Hepatocyte (in vitro differentiated cells): Measurements from ENCODE around the gene METTL25B. TPM values are rescaled to one million over a fixed set of nuclear protein-coding genes. Genes with fewer than 3 reads are reported as not detected.

ENCODE experiments used
- DNase-seq: peaks from one replicate; pipeline ENCODE4 v3.0.0-alpha.2; 2016; ENCODE audit warnings: low spot score
- H2AFZ ChIP-seq: fragments of 200-600 bp; sonication (generic); 2 replicates; pipeline ENCODE4 v1.6.0; 2016; ENCODE audit warnings: antibody characterized with exemption, mild to moderate bottlenecking
- H3K27ac ChIP-seq: fragments of 200-600 bp; sonication (generic); 2 replicates; pipeline ENCODE4 v1.5.1; 2016; ENCODE audit warnings: mild to moderate bottlenecking
- H3K27me3 ChIP-seq: fragments of 200-600 bp; sonication (generic); 2 replicates; pipeline ENCODE4 v1.6.1; 2016
- H3K36me3 ChIP-seq: fragments of 200-600 bp; sonication (generic); replicated peaks from 2 replicates; pipeline ENCODE4 v1.5.1; 2016; ENCODE audit warnings: low read depth; ENCODE audit not compliant: insufficient read depth
- H3K4me1 ChIP-seq: fragments of 200-600 bp; sonication (generic); 2 replicates; pipeline ENCODE4 v1.5.1; 2016; ENCODE audit warnings: mild to moderate bottlenecking, moderate library complexity; ENCODE audit not compliant: insufficient read depth
- H3K4me2 ChIP-seq: fragments of 200-600 bp; sonication (generic); 2 replicates; pipeline ENCODE4 v1.6.0; 2016
- H3K4me3 ChIP-seq: fragments of 200-600 bp; sonication (generic); 2 replicates; pipeline ENCODE4 v1.5.1; 2016; ENCODE audit warnings: mild to moderate bottlenecking
- H3K79me2 ChIP-seq: fragments of 200-600 bp; sonication (generic); 2 replicates; pipeline ENCODE4 v1.6.0; 2017; ENCODE audit warnings: mild to moderate bottlenecking
- H3K9me2 ChIP-seq: fragments of 200-600 bp; sonication (generic); replicated peaks from 2 replicates; pipeline ENCODE4 v1.6.0; 2017; ENCODE audit warnings: mild to moderate bottlenecking; ENCODE audit not compliant: insufficient read depth
- H3K9me3 ChIP-seq: fragments of 200-600 bp; sonication (generic); 2 replicates; pipeline ENCODE4 v1.5.1; 2016; ENCODE audit warnings: low read depth, mild to moderate bottlenecking
- H4K20me1 ChIP-seq: fragments of 200-600 bp; sonication (generic); 2 replicates; pipeline ENCODE4 v1.6.0; 2016; ENCODE audit warnings: mild to moderate bottlenecking; ENCODE audit not compliant: insufficient read depth, poor library complexity, severe bottlenecking
- EZH2 ChIP-seq: fragments of 200-600 bp; sonication (generic); IDR thresholded peaks from 2 replicates; pipeline ENCODE4 v1.6.1; 2016; ENCODE audit warnings: antibody characterized with exemption, mild to moderate bottlenecking, borderline replicate concordance
- EZH2phosphoT487 ChIP-seq: fragments of 200-600 bp; sonication (generic); IDR thresholded peaks from one replicate; pipeline ENCODE4 v1.6.1; 2018; ENCODE audit warnings: antibody characterized with exemption, mild to moderate bottlenecking, low read depth, moderate library complexity; ENCODE audit not compliant: unreplicated experiment, severe bottlenecking
- whole genome bisulfite sequencing: methylation state at CpG from one replicate; pipeline ENCODE4 v1.1.6; 2016; ENCODE audit warnings: low lambda C conversion rate; ENCODE audit errors: missing lambda C conversion rate; 5-methylcytosine and 5-hydroxymethylcytosine counted together
- polyA plus RNA-seq: library from polyadenylated mRNA; unstranded; fragments of >200 nt; fragmentation: Nextera tagmentation; extraction: Ambion mirVana; gene quantifications from 2 replicates; pipeline ENCODE4 v1.2.1, GENCODE V29; 2016
- total RNA-seq: library from RNA; depleted of rRNA; stranded (reverse); fragments of >200 nt; gene quantifications from 2 replicates; pipeline ENCODE4 v1.2.3, GENCODE V29; 2014
- TF ChIP-seq, protein P1 (sequence below): fragments of 200-600 bp; sonication (generic); IDR thresholded peaks from 2 replicates; pipeline ENCODE4 v1.5.1; 2016; ENCODE audit warnings: antibody characterized with exemption, mild to moderate bottlenecking; ENCODE audit not compliant: poor library complexity

METTL25B gene
- total and polyA plus RNA-seq, 2 experiments from 2014 or later = 20.6 to 24.7 TPM

DNA sequence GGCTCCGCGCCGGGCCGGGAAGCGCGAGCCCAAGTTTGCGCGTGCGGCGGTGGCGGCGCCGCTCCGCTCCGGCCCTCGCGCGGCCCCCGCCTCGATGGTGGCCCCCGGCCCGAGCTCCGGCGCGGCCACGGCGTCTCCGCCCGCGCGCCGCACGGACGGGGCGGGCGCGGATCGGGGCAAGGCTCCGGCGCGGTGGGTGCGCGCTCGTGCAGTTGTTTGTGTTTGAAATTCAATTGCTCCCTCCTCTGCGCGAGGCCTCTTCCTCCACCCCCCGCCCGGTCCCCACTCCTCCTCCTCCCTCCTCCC lies 23.1 kb downstream of the METTL25B start, which contains the start of gene HDGF:
Gene HDGF, minus strand, starts transcription at position 225 of the 306 bp plus-strand sequence. CDS start 246 bp downstream, outside the sequence.
- Histone ChIP-seq H4K20me1 (no peaks in the 10 kb centered on the region), H3K36me3 (no peaks in the 10 kb centered on the region), H3K27ac (peak within 1 kb of the TSS; percentile 100), H3K4me1 (peaks cover 36% of the 10 kb centered on the region), H3K4me2 (peak within 1 kb of the TSS; percentile 94), H3K79me2 (peaks cover 67% of the 10 kb centered on the region), H3K9me3 (no peaks in the 10 kb centered on the region), H2AFZ (peak within 1 kb of the TSS; percentile 98), H3K9me2 (no peaks in the 10 kb centered on the region), H3K27me3 (no peaks in the 10 kb centered on the region), H3K4me3 (peak within 1 kb of the TSS; percentile 95)
- no peak for TF ChIP-seq EZH2
- no peak for TF ChIP-seq EZH2phosphoT487
- TF ChIP-seq, protein P1, sequence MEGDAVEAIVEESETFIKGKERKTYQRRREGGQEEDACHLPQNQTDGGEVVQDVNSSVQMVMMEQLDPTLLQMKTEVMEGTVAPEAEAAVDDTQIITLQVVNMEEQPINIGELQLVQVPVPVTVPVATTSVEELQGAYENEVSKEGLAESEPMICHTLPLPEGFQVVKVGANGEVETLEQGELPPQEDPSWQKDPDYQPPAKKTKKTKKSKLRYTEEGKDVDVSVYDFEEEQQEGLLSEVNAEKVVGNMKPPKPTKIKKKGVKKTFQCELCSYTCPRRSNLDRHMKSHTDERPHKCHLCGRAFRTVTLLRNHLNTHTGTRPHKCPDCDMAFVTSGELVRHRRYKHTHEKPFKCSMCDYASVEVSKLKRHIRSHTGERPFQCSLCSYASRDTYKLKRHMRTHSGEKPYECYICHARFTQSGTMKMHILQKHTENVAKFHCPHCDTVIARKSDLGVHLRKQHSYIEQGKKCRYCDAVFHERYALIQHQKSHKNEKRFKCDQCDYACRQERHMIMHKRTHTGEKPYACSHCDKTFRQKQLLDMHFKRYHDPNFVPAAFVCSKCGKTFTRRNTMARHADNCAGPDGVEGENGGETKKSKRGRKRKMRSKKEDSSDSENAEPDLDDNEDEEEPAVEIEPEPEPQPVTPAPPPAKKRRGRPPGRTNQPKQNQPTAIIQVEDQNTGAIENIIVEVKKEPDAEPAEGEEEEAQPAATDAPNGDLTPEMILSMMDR = no peak
- WGBS = 1% methylated on average over 17 of the region's 48 CpGs
- no peak for DNase-seq

DNA sequence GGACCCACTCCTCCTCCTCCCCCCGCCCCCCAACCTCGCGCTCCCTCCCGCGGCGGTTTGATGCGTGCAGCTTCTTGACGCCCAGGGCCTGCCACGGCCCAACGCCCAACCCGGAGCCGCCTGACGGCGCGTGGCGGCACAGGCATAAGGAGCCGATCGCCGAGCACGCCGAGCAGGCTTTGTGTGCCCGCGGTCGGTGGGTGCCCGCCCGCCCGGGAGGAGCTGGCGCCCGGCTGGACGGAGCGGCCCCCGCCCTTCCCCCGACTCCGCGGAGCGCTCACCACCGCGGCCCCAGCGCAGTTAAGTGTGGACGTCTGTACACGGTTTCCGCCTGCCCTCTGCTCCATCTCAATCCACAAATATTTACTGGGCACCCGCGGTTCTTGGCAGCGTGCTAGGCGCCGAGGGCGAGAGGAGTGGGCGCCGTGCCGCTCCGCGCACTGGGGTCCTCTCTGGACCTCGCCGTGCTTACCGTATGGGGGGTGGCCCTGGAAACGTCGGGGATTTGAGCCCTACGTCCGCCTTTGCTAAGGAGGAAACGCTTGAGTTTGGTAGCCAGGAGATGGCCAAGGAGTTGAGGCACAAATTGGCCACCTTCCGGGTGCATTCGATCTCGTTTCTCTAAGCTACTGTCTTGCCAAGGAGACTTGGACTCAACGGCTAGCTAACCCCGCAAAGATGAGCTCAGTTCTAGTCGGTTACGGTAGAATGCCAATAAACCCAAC lies 23.6 kb downstream of the METTL25B start:
- H3K4me1 ChIP-seq = peaks cover 32% of the 10 kb centered on the region
- TF ChIP-seq EZH2 = no peak
- TF ChIP-seq EZH2phosphoT487 = no peak
- TF ChIP-seq, protein P1 = no peak
- peaks cover 64% of the 10 kb centered on the region for H3K79me2 ChIP-seq
- H3K9me2 ChIP-seq = no peaks in the 10 kb centered on the region
- no peaks in the 10 kb centered on the region for H4K20me1 ChIP-seq
- H3K36me3 ChIP-seq = no peaks in the 10 kb centered on the region
- peak overlapping the region; percentile 100 for H3K27ac ChIP-seq
- no peaks in the 10 kb centered on the region for H3K27me3 ChIP-seq
- peak; percentile 98 for DNase-seq
- no peaks in the 10 kb centered on the region for H3K9me3 ChIP-seq
- peak overlapping the region; percentile 95 for H3K4me3 ChIP-seq
- peak overlapping the region; percentile 83 for H3K4me2 ChIP-seq
- 1% methylated on average over 43 of the region's 68 CpGs for WGBS
- peak overlapping the region; percentile 98 for H2AFZ ChIP-seq

DNA sequence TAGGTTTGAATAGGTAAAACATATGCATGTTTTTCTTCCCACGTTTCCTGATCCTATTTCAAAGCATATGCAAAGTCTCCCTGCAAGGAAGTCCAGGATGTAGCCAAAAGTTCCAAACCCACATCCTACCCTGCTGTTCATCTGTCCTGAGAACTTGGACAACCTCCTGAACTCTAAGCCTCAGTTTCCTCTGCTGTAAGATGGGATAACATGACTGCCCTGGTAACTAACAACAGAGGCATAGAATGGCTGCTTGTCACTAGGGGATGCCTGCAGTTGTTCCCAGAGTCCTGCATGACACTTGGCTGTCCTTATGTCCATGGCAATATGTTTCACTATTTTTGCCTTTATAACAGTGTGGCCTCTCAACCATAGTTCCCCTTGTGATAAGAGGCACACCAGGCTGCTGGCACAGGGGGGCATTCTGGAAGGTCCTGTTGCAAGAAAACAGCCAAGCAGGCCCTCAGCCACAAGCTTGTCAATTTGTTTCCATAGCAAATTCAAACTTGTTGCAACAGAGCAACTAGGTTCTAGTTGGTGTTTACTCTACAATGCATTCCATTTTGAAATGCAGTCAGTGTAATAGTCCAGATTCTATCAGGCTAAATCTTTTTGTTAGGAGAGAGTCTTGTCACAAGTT lies 24.7 kb downstream of the METTL25B start:
- H3K36me3 ChIP-seq = no peaks in the 10 kb centered on the region
- no peak overlapping the region for H2AFZ ChIP-seq
- peaks cover 55% of the 10 kb centered on the region for H3K79me2 ChIP-seq
- H3K27me3 ChIP-seq = no peaks in the 10 kb centered on the region
- H4K20me1 ChIP-seq = no peaks in the 10 kb centered on the region
- H3K4me3 ChIP-seq = peak overlapping the region; percentile 95
- H3K27ac ChIP-seq = peak overlapping the region; percentile 100
- TF ChIP-seq EZH2phosphoT487 (no peak), EZH2 (no peak)
- TF ChIP-seq, protein P1 = no peak
- H3K4me2 ChIP-seq = peak overlapping the region; percentile 83
- H3K9me3 ChIP-seq = no peaks in the 10 kb centered on the region
- H3K9me2 ChIP-seq = no peaks in the 10 kb centered on the region
- no peak for DNase-seq
- H3K4me1 ChIP-seq = peaks cover 23% of the 10 kb centered on the region
- WGBS = 48% methylated on average over 1 of the region's 1 CpG
